Measurements from ENCODE around the gene RGS7BP.

GRCh38 chr5:64625678-64626077 lies 119.9 kb downstream of the RGS7BP start:
- TF ChIP-seq CTCF (IDR thresholded peaks at IDR 0.05) (no peak), MYC (IDR thresholded peaks at IDR 0.05; ENCODE audit: borderline replicate concordance, low read length) (no peak), POLR2A (IDR thresholded peaks at IDR 0.05; ENCODE audit: low read length) (no peak), FOSL2 (IDR thresholded peaks at IDR 0.05) (no peak), FOSL2 (CRISPR knock-in tag; IDR thresholded peaks at IDR 0.05) (no peak), RNF2 (IDR thresholded peaks at IDR 0.05; ENCODE audit: borderline replicate concordance, low read depth) (no peak), RCOR1 (IDR thresholded peaks at IDR 0.05; ENCODE audit: low read depth, low read length) (no peak), GATA3 (IDR thresholded peaks at IDR 0.05; ENCODE audit: borderline replicate concordance) (no peak), CBX8 (IDR thresholded peaks at IDR 0.05) (no peak), BHLHE40 (IDR thresholded peaks at IDR 0.05; ENCODE audit: low read depth, low read length) (no peak), PHF8 (IDR thresholded peaks at IDR 0.05; ENCODE audit: borderline replicate concordance, low read depth) (no peak), EP300 (IDR thresholded peaks at IDR 0.05) (no peak), JUN (IDR thresholded peaks at IDR 0.05) (no peak), KDM1A (IDR thresholded peaks at IDR 0.05; ENCODE audit: low read depth) (no peak), REST (IDR thresholded peaks at IDR 0.05) (no peak)
